NCI-H2196 treated with DMSO at 0.1 percent for 48 hours (cell line): ENCODE results near the gene TBCEL.

Experiments
- DNase-seq: peaks from one replicate; lab custom pipeline; 2025; ENCODE audit not compliant: unreplicated experiment; lab: John Stamatoyannopoulos, UW

Gene TBCEL

GRCh38 chr11:121134741-121135312 lies 110.9 kb downstream of the TBCEL start:
- DNase-seq = no peak

- DNase-seq = no peak
These were observed 113.1 kb downstream of the TBCEL start for GRCh38 chr11:121137005-121137404.

- DNase-seq = no peak
These were observed 114.4 kb downstream of the TBCEL start for GRCh38 chr11:121138259-121138658.

DNA sequence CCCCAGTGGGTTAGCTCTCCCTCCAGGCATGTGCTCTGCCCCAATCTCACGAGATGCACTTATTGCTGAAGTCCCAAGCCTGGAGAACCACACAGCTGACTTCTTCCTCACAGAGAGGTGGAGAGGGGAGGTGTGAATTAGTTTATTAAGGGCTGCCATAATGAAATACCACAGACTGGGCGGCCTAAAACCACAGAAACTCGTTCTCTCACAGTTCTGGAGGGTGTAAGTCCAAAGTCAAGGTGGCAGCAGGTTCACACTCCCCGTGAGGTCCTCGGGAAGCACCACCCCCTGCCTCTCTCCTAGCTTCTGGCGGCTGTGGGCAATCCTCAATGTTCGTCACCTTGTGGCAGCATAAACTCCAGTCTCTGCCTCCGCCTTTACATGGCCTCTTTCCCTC lies 116.5 kb downstream of the TBCEL start:
- DNase-seq = no peak
